Type B pancreatic cell (in vitro differentiated cells): ENCODE data around the gene LIMCH1. TPM values are rescaled to one million over a fixed set of nuclear protein-coding genes. Genes with fewer than 3 reads are reported as not detected.

Source experiments
- DNase-seq: peaks from one replicate; pipeline ENCODE4 v3.0.0; 2021; ENCODE audit warnings: mixed read lengths; ENCODE audit not compliant: unreplicated experiment; ENCODE audit errors: extremely low spot score
- H3K27ac Mint-ChIP-seq: 2 replicates; pipeline ENCODE4 v1.8.0; 2021; ENCODE audit warnings: mild to moderate bottlenecking, mixed read lengths
- H3K27me3 Mint-ChIP-seq: 2 replicates; pipeline ENCODE4 v1.8.0; 2021; ENCODE audit warnings: mixed read lengths
- H3K36me3 Mint-ChIP-seq: 2 replicates; pipeline ENCODE4 v1.8.0; 2021; ENCODE audit warnings: mixed read lengths
- H3K4me1 Mint-ChIP-seq: one replicate; pipeline ENCODE4 v1.8.0; 2021; ENCODE audit warnings: mixed read lengths; ENCODE audit not compliant: unreplicated experiment
- H3K4me3 Mint-ChIP-seq: 2 replicates; pipeline ENCODE4 v1.8.0; 2021; ENCODE audit warnings: mild to moderate bottlenecking, mixed read lengths
- H3K9me3 Mint-ChIP-seq: 2 replicates; pipeline ENCODE4 v1.8.0; 2021; ENCODE audit warnings: mixed read lengths
- total RNA-seq: library from RNA; stranded (reverse); gene quantifications from 2 replicates; pipeline ENCODE4 v1.2.1, GENCODE V29; 2021; ENCODE audit warnings: low replicate concordance
- TF ChIP-seq, protein P1 (sequence below): fragments of 200-600 bp; sonication (generic); conservative IDR thresholded peaks from 2 replicates; pipeline ENCODE4 v1.5.0; 2021; ENCODE audit warnings: antibody characterized with exemption, mild to moderate bottlenecking

LIMCH1 gene
- total RNA-seq, 1 donor from 2014 or later: 67.9 TPM

DNA sequence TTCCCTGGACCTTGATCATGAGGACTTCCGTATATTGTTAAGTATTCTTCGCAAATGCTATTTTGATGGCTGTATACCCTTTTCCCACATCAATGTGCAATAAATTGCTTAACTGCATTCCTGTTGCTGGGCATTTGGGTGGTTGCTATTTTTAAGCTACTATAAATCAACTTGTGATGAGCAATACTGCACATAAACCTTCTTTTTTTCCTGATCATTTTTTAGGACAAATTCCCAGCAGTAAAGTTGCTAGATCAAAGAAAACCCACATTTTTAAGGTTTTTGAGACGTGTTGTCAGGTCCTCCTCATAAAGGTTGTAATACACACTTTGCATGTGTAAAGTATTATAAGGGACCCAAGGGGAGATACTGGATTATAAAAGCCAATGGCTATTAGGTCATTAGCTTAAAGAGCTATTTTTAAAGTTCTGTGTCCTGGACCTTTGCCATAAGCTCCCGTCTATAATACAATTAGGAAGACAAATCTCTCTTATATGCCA lies 35.6 kb downstream of the LIMCH1 start:
- Mint-ChIP-seq H3K27ac (no peak overlapping the region), H3K36me3 (no peaks in the 10 kb centered on the region), H3K4me1 (peaks cover 15% of the 10 kb centered on the region)

DNA sequence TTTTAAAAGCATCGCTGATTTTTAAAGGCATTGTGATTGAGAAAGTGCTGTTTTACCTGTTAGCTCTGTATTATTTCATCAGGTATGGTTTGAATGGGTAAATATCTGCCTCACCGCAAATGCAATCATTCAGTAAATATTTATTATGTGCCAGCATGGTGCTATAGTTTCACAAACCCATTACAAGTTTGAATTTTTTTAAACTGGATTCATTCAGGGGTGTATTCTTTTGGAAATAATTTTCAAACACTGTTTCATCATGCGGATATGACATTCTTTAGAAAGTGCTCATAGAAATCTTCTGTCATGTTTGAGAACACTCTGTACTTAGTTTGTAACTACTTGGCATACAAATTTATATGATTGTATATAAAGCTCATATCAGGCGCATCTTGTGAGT lies 37.2 kb downstream of the LIMCH1 start:
- TF ChIP-seq, protein P1, sequence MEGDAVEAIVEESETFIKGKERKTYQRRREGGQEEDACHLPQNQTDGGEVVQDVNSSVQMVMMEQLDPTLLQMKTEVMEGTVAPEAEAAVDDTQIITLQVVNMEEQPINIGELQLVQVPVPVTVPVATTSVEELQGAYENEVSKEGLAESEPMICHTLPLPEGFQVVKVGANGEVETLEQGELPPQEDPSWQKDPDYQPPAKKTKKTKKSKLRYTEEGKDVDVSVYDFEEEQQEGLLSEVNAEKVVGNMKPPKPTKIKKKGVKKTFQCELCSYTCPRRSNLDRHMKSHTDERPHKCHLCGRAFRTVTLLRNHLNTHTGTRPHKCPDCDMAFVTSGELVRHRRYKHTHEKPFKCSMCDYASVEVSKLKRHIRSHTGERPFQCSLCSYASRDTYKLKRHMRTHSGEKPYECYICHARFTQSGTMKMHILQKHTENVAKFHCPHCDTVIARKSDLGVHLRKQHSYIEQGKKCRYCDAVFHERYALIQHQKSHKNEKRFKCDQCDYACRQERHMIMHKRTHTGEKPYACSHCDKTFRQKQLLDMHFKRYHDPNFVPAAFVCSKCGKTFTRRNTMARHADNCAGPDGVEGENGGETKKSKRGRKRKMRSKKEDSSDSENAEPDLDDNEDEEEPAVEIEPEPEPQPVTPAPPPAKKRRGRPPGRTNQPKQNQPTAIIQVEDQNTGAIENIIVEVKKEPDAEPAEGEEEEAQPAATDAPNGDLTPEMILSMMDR: no peak
- Mint-ChIP-seq H3K27me3 (no peaks in the 10 kb centered on the region), H3K9me3 (no peaks in the 10 kb centered on the region), H3K4me1 (peaks cover 21% of the 10 kb centered on the region), H3K4me3 (no peak overlapping the region), H3K36me3 (no peaks in the 10 kb centered on the region), H3K27ac (no peak overlapping the region)
- no peak for DNase-seq

More for the DNA sequence above, 35.6 kb downstream of the LIMCH1 start:
- TF ChIP-seq, protein P1: no peak
- Mint-ChIP-seq H3K9me3 (no peaks in the 10 kb centered on the region), H3K4me3 (no peak overlapping the region), H3K27me3 (no peaks in the 10 kb centered on the region)
- DNase-seq: no peak

DNA sequence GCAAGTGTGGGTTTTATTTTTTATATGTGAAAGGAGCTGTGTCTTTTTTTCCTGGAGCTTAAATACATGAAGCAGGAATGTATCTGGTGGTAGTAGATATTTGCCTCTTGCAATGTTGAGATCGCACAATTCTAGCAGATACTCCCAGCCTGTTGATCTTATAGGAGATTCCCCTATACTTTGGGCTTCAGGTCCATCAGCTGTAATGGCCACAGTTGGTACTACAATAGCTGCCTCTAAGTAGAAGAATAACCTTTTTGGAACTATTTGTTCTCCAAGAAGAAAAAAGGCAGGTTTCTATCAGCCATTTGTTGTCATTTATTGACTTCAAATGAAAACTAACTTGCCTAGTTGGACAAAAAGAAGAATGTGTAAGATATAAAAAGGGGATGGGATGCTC lies 37.7 kb downstream of the LIMCH1 start:
- DNase-seq: no peak
- no peak overlapping the region for H3K4me3 Mint-ChIP-seq
- TF ChIP-seq, protein P1: peak; percentile 45
- no peak overlapping the region for H3K27ac Mint-ChIP-seq
- H3K9me3 Mint-ChIP-seq: no peaks in the 10 kb centered on the region
- peaks cover 21% of the 10 kb centered on the region for H3K4me1 Mint-ChIP-seq
- no peaks in the 10 kb centered on the region for H3K36me3 Mint-ChIP-seq
- H3K27me3 Mint-ChIP-seq: no peaks in the 10 kb centered on the region

DNA sequence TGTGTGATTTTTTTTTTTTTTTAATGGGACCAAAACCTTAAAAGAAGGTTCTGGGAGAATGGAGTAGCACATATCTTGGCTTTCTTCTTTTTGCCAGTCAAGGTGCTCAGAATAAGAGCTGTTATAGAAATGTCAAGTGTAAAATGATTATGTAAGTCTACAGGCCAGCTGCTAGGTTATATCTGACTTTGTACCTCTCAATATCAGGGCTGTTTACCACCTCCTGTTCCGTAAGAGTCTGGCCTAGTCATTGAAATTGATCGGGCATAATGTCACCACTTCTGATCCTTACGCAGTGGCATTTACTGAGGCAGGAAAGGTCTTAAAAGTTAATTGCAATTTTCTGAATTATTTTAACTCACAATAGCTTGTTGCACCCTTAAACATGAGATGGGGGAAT lies 41.1 kb downstream of the LIMCH1 start:
- Mint-ChIP-seq H3K36me3 (no peaks in the 10 kb centered on the region), H3K27ac (no peak overlapping the region), H3K9me3 (no peaks in the 10 kb centered on the region), H3K27me3 (no peaks in the 10 kb centered on the region), H3K4me1 (peaks cover 13% of the 10 kb centered on the region), H3K4me3 (no peak overlapping the region)
- no peak for DNase-seq
- TF ChIP-seq, protein P1: no peak

DNA sequence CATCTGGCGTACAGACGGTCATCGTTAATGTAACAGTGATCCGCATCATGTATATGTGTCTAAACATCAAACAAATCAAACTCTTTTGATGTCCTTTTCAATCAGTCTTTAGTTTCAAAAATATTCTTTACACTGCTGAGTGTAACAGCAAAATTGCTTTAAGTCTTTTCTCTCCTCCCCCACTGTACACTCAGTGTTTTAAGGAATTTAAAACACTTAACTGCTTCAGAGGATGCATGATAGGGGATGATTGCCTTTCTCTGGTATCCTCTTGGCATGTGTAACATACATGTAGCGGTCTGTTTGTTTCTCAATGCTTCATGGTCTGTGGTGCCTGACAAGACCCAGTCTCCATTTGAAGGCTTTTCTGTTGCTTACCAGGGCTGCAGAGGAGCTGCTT lies 41.6 kb downstream of the LIMCH1 start:
- H3K4me3 Mint-ChIP-seq: no peak overlapping the region
- TF ChIP-seq, protein P1: no peak
- H3K36me3 Mint-ChIP-seq: no peaks in the 10 kb centered on the region
- no peak overlapping the region for H3K27ac Mint-ChIP-seq
- no peak for DNase-seq
- H3K27me3 Mint-ChIP-seq: no peaks in the 10 kb centered on the region
- peaks cover 13% of the 10 kb centered on the region for H3K4me1 Mint-ChIP-seq
- H3K9me3 Mint-ChIP-seq: no peaks in the 10 kb centered on the region

DNA sequence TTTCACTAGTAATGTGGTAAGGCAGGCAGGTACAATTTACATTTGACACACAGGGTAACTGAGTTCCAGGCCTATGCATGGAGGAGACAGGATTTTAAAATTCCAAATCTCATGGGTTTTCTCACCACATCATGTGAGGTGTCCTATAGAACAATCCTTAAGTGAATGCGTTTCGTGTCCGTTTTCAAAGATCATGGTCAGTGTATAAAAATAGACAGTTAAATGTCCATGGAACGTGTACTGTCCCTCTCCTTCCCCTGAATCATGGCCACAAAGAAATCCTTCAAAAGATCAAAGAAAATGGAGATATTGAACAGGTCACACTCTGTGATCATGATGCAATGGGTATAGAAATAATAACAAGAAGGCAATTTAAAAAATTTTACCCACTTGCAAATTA lies 42.0 kb downstream of the LIMCH1 start:
- Mint-ChIP-seq H3K9me3 (peaks cover 4% of the 10 kb centered on the region), H3K36me3 (peaks cover 4% of the 10 kb centered on the region), H3K4me1 (peaks cover 13% of the 10 kb centered on the region), H3K4me3 (no peak overlapping the region), H3K27me3 (no peaks in the 10 kb centered on the region), H3K27ac (no peak overlapping the region)
- no peak for DNase-seq
- TF ChIP-seq, protein P1: no peak
